IMR-90 (cell line): ENCODE measurements around the gene FCHSD2. TPM values are rescaled to one million over a fixed set of nuclear protein-coding genes. Genes with fewer than 3 reads are reported as not detected.

Experiments used
- ATAC-seq: fragments of 200-7000 bp; cut with Tn5 transposase; 2 replicates; pipeline ENCODE4 v1.9.1; 2020; ENCODE audit warnings: low read depth, mild to moderate bottlenecking, moderate library complexity
- BruUV-seq: library from RNA; stranded (reverse); fragments of 400-500 nt; replicated peaks from 2 replicates; lab custom pipeline; 2021; lab: Mats Ljungman, UMichigan
- CTCF ChIA-PET: fragments of 300-600 bp; formaldehyde crosslinking; extraction: SDS; loops from one replicate; lab custom pipeline; 2021; ENCODE audit warnings: antibody characterized with exemption; lab: Yijun Ruan, JAX
- POLR2A ChIA-PET: fragments of 300-600 bp; sonication (Branson Sonifier 250); formaldehyde crosslinking; loops from one replicate; lab custom pipeline; 2022; ENCODE audit warnings: antibody characterized with exemption; ENCODE audit not compliant: unreplicated experiment; lab: Charles Lee
- DNase-seq: peaks from one replicate; pipeline ENCODE4 v3.0.0; 2013
- H2AFZ ChIP-seq: replicated peaks from 2 replicates; pipeline ENCODE3; 2013; ENCODE audit warnings: low read length, mild to moderate bottlenecking; ENCODE audit not compliant: poor library complexity
- H2AK5ac ChIP-seq: 2 replicates; pipeline ENCODE4 v1.6.1; 2013; ENCODE audit warnings: low read depth, low read length, inconsistent platforms
- H2AK9ac ChIP-seq: replicated peaks from 2 replicates; pipeline ENCODE3; 2013; ENCODE audit warnings: mild to moderate bottlenecking, low read depth, low read length, moderate library complexity; ENCODE audit not compliant: poor library complexity
- H2BK120ac ChIP-seq: 2 replicates; pipeline ENCODE4 v1.6.1; 2013; ENCODE audit warnings: low read depth, low read length, inconsistent platforms
- H2BK15ac ChIP-seq: 3 replicates; pipeline ENCODE4 v1.6.1; 2013; ENCODE audit warnings: low read depth, low read length, inconsistent platforms
- H2BK20ac ChIP-seq: 2 replicates; pipeline ENCODE4 v1.6.1; 2013; ENCODE audit warnings: low read depth, mild to moderate bottlenecking, inconsistent platforms, low read length, moderate library complexity
- H2BK5ac ChIP-seq: 2 replicates; pipeline ENCODE4 v1.6.1; 2013; ENCODE audit warnings: mild to moderate bottlenecking, low read depth, low read length, inconsistent platforms; ENCODE audit not compliant: poor library complexity, severe bottlenecking
- H3K14ac ChIP-seq: replicated peaks from 2 replicates; pipeline ENCODE4 v1.6.1; 2013; ENCODE audit warnings: low read depth, low read length, inconsistent platforms
- H3K18ac ChIP-seq: 2 replicates; pipeline ENCODE4 v1.6.1; 2013; ENCODE audit warnings: low read depth, low read length, control low read depth
- H3K23ac ChIP-seq: 2 replicates; pipeline ENCODE4 v1.6.1; 2013; ENCODE audit warnings: low read depth, low read length, inconsistent platforms
- H3K27ac ChIP-seq: 2 replicates; pipeline ENCODE4 v1.5.1; 2013; ENCODE audit warnings: mild to moderate bottlenecking, control low read depth, low read length; ENCODE audit not compliant: insufficient read depth
- H3K27me3 ChIP-seq: 2 replicates; pipeline ENCODE4 v1.6.1; 2013; ENCODE audit warnings: low read length; ENCODE audit not compliant: control insufficient read depth, insufficient read depth
- H3K36me3 ChIP-seq: 2 replicates; pipeline ENCODE4 v1.6.1; 2013; ENCODE audit warnings: low read length, mixed read lengths; ENCODE audit not compliant: control insufficient read depth, insufficient read depth
- H3K4ac ChIP-seq: 2 replicates; pipeline ENCODE4 v1.6.1; 2013; ENCODE audit warnings: low read depth, low read length, inconsistent platforms
- H3K4me1 ChIP-seq: 2 replicates; pipeline ENCODE4 v1.6.1; 2013; ENCODE audit warnings: low read length, mixed read lengths; ENCODE audit not compliant: control insufficient read depth, insufficient read depth
- H3K4me2 ChIP-seq: 2 replicates; pipeline ENCODE4 v1.6.1; 2013; ENCODE audit warnings: low read depth, mild to moderate bottlenecking, control low read depth, low read length, moderate library complexity
- H3K4me3 ChIP-seq: 2 replicates; pipeline ENCODE4 v1.5.1; 2013; ENCODE audit warnings: low read depth, mild to moderate bottlenecking, control low read depth, low read length, moderate library complexity; ENCODE audit not compliant: insufficient read depth
- H3K56ac ChIP-seq: 2 replicates; pipeline ENCODE4 v1.6.1; 2013; ENCODE audit warnings: low read length, inconsistent platforms; ENCODE audit not compliant: insufficient read depth; ENCODE audit errors: extremely low read depth
- H3K79me1 ChIP-seq, 2 experiments: 2 replicates each; pipeline ENCODE4 v1.6.1; 2013; ENCODE audit warnings: low read length in 2 of 2, inconsistent platforms in 1 of 2, low read depth in 1 of 2
- H3K9ac ChIP-seq: 2 replicates; pipeline ENCODE4 v1.6.1; 2013; ENCODE audit warnings: low read depth, low read length, control low read depth
- H3K9me1 ChIP-seq: 2 replicates; pipeline ENCODE4 v1.6.1; 2013; ENCODE audit warnings: low read length, inconsistent platforms; ENCODE audit not compliant: insufficient read depth
- H3K9me3 ChIP-seq: 2 replicates; pipeline ENCODE4 v1.6.1; 2013; ENCODE audit warnings: low read length; ENCODE audit not compliant: control insufficient read depth, insufficient read depth
- H4K20me1 ChIP-seq: 2 replicates; pipeline ENCODE4 v1.6.1; 2013; ENCODE audit warnings: low read length, inconsistent platforms; ENCODE audit not compliant: insufficient read depth
- H4K5ac ChIP-seq: 2 replicates; pipeline ENCODE4 v1.6.1; 2013; ENCODE audit warnings: mild to moderate bottlenecking, low read depth, low read length, control low read depth
- H4K8ac ChIP-seq, 2 experiments: 2 replicates each; pipeline ENCODE4 v1.6.1; 2013; ENCODE audit warnings: low read depth in 2 of 2, low read length in 2 of 2, control low read depth in 1 of 2, inconsistent platforms in 1 of 2
- H4K91ac ChIP-seq: 2 replicates; pipeline ENCODE4 v1.6.1; 2013; ENCODE audit warnings: low read depth, low read length, inconsistent platforms; ENCODE audit not compliant: insufficient read depth
- BHLHE40 ChIP-seq: fragments of 150-350 bp; IDR thresholded peaks from 2 replicates; pipeline ENCODE4 v1.6.1; 2016; ENCODE audit warnings: mild to moderate bottlenecking, low read depth, low read length
- CEBPB ChIP-seq: IDR thresholded peaks from 2 replicates; pipeline ENCODE4 v1.6.1; 2012; ENCODE audit warnings: low read depth, low read length, improper control_type of control experiment
- CHD1 ChIP-seq: IDR thresholded peaks from 2 replicates; pipeline ENCODE4 v1.6.1; 2012; ENCODE audit warnings: low read depth, low read length, improper control_type of control experiment
- FOS ChIP-seq: fragments of 150-350 bp; IDR thresholded peaks from 2 replicates; pipeline ENCODE4 v1.6.1; 2016; ENCODE audit warnings: low read depth, low read length
- MAFK ChIP-seq: IDR thresholded peaks from 2 replicates; pipeline ENCODE4 v1.6.1; 2012; ENCODE audit warnings: low read depth, low read length, improper control_type of control experiment
- MAZ ChIP-seq: IDR thresholded peaks from 2 replicates; pipeline ENCODE4 v1.6.1; 2012; ENCODE audit warnings: low read depth, mild to moderate bottlenecking, low read length, improper control_type of control experiment, moderate library complexity, borderline replicate concordance
- MXI1 ChIP-seq: IDR thresholded peaks from 2 replicates; pipeline ENCODE4 v1.6.1; 2012; ENCODE audit warnings: low read depth, mild to moderate bottlenecking, low read length, moderate library complexity, borderline replicate concordance
- NFE2L2 ChIP-seq: fragments of 150-350 bp; IDR thresholded peaks from 2 replicates; pipeline ENCODE4 v1.6.1; 2016; ENCODE audit warnings: low read depth, mild to moderate bottlenecking, low read length
- POLR2A ChIP-seq: IDR thresholded peaks from 2 replicates; pipeline ENCODE4 v1.6.1; 2012; ENCODE audit warnings: mild to moderate bottlenecking, low read depth, low read length
- RAD21 ChIP-seq: IDR thresholded peaks from 2 replicates; pipeline ENCODE4 v1.6.1; 2012; ENCODE audit warnings: low read length, improper control_type of control experiment
- RCOR1 ChIP-seq: IDR thresholded peaks from 2 replicates; pipeline ENCODE4 v1.6.1; 2012; ENCODE audit warnings: mild to moderate bottlenecking, low read length, improper control_type of control experiment; ENCODE audit not compliant: insufficient replicate concordance
- RFX5 ChIP-seq: IDR thresholded peaks from 2 replicates; pipeline ENCODE4 v1.8.0; 2012; ENCODE audit warnings: low read depth, mild to moderate bottlenecking, low read length, moderate library complexity
- SMC3 ChIP-seq: fragments of 150-350 bp; IDR thresholded peaks from 2 replicates; pipeline ENCODE4 v1.6.1; 2016; ENCODE audit warnings: low read depth, mild to moderate bottlenecking, antibody characterized with exemption, low read length, moderate library complexity
- WGBS, 2 experiments: methylation state at CpG; one replicate each; pipeline versions ENCODE4 v1.1.5 to v1.1.7; 2013; ENCODE audit warnings: missing lambda C conversion rate in 2 of 2; ENCODE audit not compliant: insufficient read length in 1 of 2; ENCODE audit errors: extremely low coverage in 2 of 2; 5-methylcytosine and 5-hydroxymethylcytosine counted together
- dilution Hi-C: fragments of 300-500 bp; cut with HindIII; formaldehyde crosslinking; loops from one replicate; pipeline ENCODE4 v1.14.3; 2018; ENCODE audit warnings: low sequenced_read_pairs; ENCODE audit not compliant: unreplicated experiment
- in situ Hi-C: fragments of 300-500 bp; cut with MboI; formaldehyde crosslinking; loops from 3 replicates; pipeline ENCODE4 v1.14.3; 2019; ENCODE audit warnings: low sequenced_read_pairs, inconsistent platforms, mixed read lengths
- intact Hi-C: fragments of 100-400 bp; cut with micrococcal nuclease; formaldehyde crosslinking; loops from 2 replicates; pipeline ENCODE4 v1.10.0; 2022
- polyA plus RNA-seq, 3 experiments: library from polyadenylated mRNA; depleted of rRNA; stranded (reverse); fragments of >200 nt; gene quantifications; 2 replicates each; pipeline ENCODE4 v1.2.3, GENCODE V29; 2012; ENCODE audit warnings: low replicate concordance in 1 of 3
- total RNA-seq: library from RNA; depleted of rRNA; stranded (reverse); fragments of >200 nt; gene quantifications from 2 replicates; pipeline ENCODE4 v1.2.3, GENCODE V29; 2012
- TF ChIP-seq, protein P1 (sequence below): conservative IDR thresholded peaks from 2 replicates; pipeline ENCODE4 v1.5.1; 2012; ENCODE audit warnings: mild to moderate bottlenecking, low read depth, low read length, improper control_type of control experiment
- TF ChIP-seq, protein P2 (sequence below): fragments of 150-350 bp; IDR thresholded peaks from 2 replicates; pipeline ENCODE4 v1.6.1; 2016; ENCODE audit warnings: low read depth, mild to moderate bottlenecking, low read length, moderate library complexity, borderline replicate concordance
- TF ChIP-seq, protein P3 (sequence below): fragments of 150-350 bp; IDR thresholded peaks from 2 replicates; pipeline ENCODE4 v1.6.1; 2017; ENCODE audit warnings: mild to moderate bottlenecking, antibody characterized with exemption, low read length, low read depth

The FCHSD2 gene
- total and polyA plus RNA-seq, 2 of the 4 experiments (the other 2 are of a cell fraction): 5.9 to 18.7 TPM

GRCh38 chr11:73078631-73079030 is 63.5 kb downstream of the FCHSD2 start:
- Histone ChIP-seq H3K27me3 (no peaks in the 10 kb centered on the region), H2BK120ac (no peak overlapping the region), H2BK20ac (no peak overlapping the region), H3K18ac (no peak overlapping the region), H4K91ac (no peak overlapping the region), H3K9me1 (no peaks in the 10 kb centered on the region), H4K8ac (no peak overlapping the region), H3K27ac (no peak overlapping the region), H2BK5ac (no peak overlapping the region), H2AFZ (no peak overlapping the region), H3K4me1 (no peaks in the 10 kb centered on the region), H2AK9ac (no peak overlapping the region), H3K23ac (no peak overlapping the region), H4K20me1 (peaks cover 4% of the 10 kb centered on the region; the same call in 1 of the 2 replicates), H3K4ac (no peak overlapping the region), H3K4me2 (no peak overlapping the region), H3K9ac (no peak overlapping the region), H3K56ac (no peak overlapping the region), H4K5ac (no peak overlapping the region), H3K36me3 (peaks cover 4% of the 10 kb centered on the region; the same call in 1 of the 2 replicates), H3K14ac (no peak overlapping the region), H3K9me3 (peaks cover 4% of the 10 kb centered on the region), H2AK5ac (no peak overlapping the region), H3K4me3 (no peak overlapping the region), H2BK15ac (no peak overlapping the region), H3K79me1 (peaks cover 7 to 30% of the 10 kb centered on the region in 2 experiments)
- in situ Hi-C loops: no loop called here
- DNase-seq (no peak), ATAC-seq (no peak)
- no CpG with 5 or more reads among the region's 9 CpGs for WGBS, 2 experiments
- intact Hi-C loops: no loop called here
- dilution Hi-C loops: no loop called here
- CTCF ChIA-PET: no interaction called here
- no peak for TF ChIP-seq MAFK
- no peak for TF ChIP-seq NFE2L2
- TF ChIP-seq RFX5: no peak
- TF ChIP-seq SMC3: no peak
- no peak for TF ChIP-seq RCOR1
- TF ChIP-seq BHLHE40: no peak
- no peak for TF ChIP-seq CEBPB
- TF ChIP-seq, protein P1, sequence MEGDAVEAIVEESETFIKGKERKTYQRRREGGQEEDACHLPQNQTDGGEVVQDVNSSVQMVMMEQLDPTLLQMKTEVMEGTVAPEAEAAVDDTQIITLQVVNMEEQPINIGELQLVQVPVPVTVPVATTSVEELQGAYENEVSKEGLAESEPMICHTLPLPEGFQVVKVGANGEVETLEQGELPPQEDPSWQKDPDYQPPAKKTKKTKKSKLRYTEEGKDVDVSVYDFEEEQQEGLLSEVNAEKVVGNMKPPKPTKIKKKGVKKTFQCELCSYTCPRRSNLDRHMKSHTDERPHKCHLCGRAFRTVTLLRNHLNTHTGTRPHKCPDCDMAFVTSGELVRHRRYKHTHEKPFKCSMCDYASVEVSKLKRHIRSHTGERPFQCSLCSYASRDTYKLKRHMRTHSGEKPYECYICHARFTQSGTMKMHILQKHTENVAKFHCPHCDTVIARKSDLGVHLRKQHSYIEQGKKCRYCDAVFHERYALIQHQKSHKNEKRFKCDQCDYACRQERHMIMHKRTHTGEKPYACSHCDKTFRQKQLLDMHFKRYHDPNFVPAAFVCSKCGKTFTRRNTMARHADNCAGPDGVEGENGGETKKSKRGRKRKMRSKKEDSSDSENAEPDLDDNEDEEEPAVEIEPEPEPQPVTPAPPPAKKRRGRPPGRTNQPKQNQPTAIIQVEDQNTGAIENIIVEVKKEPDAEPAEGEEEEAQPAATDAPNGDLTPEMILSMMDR: no peak
- TF ChIP-seq, protein P2, sequence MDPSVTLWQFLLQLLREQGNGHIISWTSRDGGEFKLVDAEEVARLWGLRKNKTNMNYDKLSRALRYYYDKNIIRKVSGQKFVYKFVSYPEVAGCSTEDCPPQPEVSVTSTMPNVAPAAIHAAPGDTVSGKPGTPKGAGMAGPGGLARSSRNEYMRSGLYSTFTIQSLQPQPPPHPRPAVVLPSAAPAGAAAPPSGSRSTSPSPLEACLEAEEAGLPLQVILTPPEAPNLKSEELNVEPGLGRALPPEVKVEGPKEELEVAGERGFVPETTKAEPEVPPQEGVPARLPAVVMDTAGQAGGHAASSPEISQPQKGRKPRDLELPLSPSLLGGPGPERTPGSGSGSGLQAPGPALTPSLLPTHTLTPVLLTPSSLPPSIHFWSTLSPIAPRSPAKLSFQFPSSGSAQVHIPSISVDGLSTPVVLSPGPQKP: no peak
- TF ChIP-seq, protein P3, sequence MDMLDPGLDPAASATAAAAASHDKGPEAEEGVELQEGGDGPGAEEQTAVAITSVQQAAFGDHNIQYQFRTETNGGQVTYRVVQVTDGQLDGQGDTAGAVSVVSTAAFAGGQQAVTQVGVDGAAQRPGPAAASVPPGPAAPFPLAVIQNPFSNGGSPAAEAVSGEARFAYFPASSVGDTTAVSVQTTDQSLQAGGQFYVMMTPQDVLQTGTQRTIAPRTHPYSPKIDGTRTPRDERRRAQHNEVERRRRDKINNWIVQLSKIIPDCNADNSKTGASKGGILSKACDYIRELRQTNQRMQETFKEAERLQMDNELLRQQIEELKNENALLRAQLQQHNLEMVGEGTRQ: no peak
- no peak for TF ChIP-seq CHD1
- TF ChIP-seq MXI1: no peak
- TF ChIP-seq POLR2A: no peak
- TF ChIP-seq RAD21: no peak
- no peak for TF ChIP-seq FOS
- no peak for TF ChIP-seq MAZ
- no TSS peak for BruUV-seq
- POLR2A ChIA-PET: interaction anchor here (0.6 kb wide), 1 partner anchor 342 kb away, joined by 3 read pairs; no protein-coding TSS in a partner anchor
